ENCODE results near the gene UNC13D. TPM values are rescaled to one million over a fixed set of nuclear protein-coding genes. Genes with fewer than 3 reads are reported as not detected.
A peak's percentile ranks its signal among the peaks of the same experiment; 100 is the strongest.

The UNC13D gene
- polyA plus RNA-seq, 3 donors, result 28.4 to 111 (median 53.3) TPM

DNA sequence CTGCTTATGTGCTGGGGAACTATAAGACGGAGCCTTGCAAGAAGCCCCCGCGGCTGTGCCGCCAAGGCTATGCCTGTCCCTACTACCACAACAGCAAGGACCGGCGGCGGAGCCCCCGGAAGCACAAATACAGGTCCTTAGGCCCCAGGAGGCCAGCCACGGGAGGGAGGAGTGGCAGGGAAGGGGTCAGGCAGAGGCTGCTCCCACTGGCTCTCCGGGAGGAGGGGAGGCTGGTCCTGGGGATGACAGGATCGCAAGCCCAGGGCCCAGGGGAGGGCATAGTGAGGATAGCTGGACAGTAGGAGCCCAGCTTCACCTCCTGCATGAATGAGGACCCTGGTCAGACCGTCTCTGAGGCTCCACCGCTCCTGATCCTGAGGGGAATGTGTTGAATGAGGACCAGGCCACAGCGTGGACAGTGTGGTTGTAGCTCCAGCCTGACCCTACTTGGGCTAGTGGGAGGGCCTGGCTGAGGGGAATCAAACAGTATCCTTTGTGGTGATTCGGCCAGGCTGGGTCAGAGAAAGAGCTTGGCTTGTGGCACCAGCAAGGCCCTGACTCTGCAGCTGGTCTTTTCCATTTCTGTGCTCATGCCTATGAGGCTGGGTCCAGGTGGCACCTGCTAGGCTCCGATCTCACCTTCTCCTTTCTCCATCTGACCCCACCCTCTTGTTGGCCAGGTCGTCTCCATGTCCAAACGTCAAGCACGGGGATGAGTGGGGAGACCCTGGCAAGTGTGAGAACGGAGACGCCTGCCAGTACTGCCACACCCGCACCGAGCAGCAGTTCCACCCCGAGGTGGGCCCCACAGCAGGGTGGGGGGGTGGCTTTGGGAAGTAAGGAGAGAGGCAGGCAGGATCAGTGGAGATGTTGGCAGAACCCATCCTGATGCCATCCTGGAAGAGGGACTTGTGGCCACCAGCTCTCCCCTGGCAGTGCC lies 30.9 kb downstream of the UNC13D start:
- H3K4me1 Mint-ChIP-seq, result no peaks in the 10 kb centered on the region
- H3K27me3 Mint-ChIP-seq (ENCODE audit: low read depth in 3 of 3), result peaks cover 0 to 2% (median 0%) of the 10 kb centered on the region in 3 donors
- H2AFZ ChIP-seq (ENCODE audit: insufficient read depth, low read depth, low read length, poor library complexity, severe bottlenecking), result no peak overlapping the region
- H3K4me1 ChIP-seq (ENCODE audit: control insufficient read depth in 1 of 2, insufficient read depth in 2 of 2, low read length in 2 of 2), result no peaks in the 10 kb centered on the region
- no peak overlapping the region for H3K4me3 ChIP-seq (replicated peaks in 1 of 3; ENCODE audit: low read depth in 2 of 3, low read length in 3 of 3)
- H3K27ac ChIP-seq (ENCODE audit: low read depth in 1 of 2, low read length in 2 of 2), result no peak overlapping the region
- no peaks in the 10 kb centered on the region for H4K20me1 ChIP-seq (ENCODE audit: insufficient read depth, low read length)
- no peak overlapping the region for H3K9ac ChIP-seq (ENCODE audit: insufficient read depth, low read length, poor library complexity, severe bottlenecking)
- H3K9me3 ChIP-seq (replicated peaks in 1 of 2; ENCODE audit: control insufficient read depth in 1 of 2, insufficient read depth in 1 of 2, low read length in 2 of 2), result no peaks in the 10 kb centered on the region
- DNase-seq, result peak in 1 of 3 donors; percentile 2
- H3K36me3 Mint-ChIP-seq, result peaks cover 45 to 77% of the 10 kb centered on the region in 2 donors
- WGBS (ENCODE audit: insufficient coverage), result 97% methylated on average over 13 of the region's 24 CpGs
- H3K4me2 ChIP-seq (replicated peaks; ENCODE audit: extremely low read depth, low read length, poor library complexity, severe bottlenecking), result no peak overlapping the region
- intact Hi-C loops (cut with micrococcal nuclease), result no loop called here
- TF ChIP-seq, protein P1, sequence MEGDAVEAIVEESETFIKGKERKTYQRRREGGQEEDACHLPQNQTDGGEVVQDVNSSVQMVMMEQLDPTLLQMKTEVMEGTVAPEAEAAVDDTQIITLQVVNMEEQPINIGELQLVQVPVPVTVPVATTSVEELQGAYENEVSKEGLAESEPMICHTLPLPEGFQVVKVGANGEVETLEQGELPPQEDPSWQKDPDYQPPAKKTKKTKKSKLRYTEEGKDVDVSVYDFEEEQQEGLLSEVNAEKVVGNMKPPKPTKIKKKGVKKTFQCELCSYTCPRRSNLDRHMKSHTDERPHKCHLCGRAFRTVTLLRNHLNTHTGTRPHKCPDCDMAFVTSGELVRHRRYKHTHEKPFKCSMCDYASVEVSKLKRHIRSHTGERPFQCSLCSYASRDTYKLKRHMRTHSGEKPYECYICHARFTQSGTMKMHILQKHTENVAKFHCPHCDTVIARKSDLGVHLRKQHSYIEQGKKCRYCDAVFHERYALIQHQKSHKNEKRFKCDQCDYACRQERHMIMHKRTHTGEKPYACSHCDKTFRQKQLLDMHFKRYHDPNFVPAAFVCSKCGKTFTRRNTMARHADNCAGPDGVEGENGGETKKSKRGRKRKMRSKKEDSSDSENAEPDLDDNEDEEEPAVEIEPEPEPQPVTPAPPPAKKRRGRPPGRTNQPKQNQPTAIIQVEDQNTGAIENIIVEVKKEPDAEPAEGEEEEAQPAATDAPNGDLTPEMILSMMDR (IDR thresholded peaks at IDR 0.05), result no peak
- peaks cover 63 to 88% of the 10 kb centered on the region in 2 donors for H3K36me3 ChIP-seq (replicated peaks in 1 of 2; ENCODE audit: control insufficient read depth in 1 of 2, insufficient read depth in 2 of 2, low read length in 2 of 2)
- no peaks in the 10 kb centered on the region for H3K27me3 ChIP-seq (ENCODE audit: control insufficient read depth in 2 of 2, insufficient read depth in 2 of 2, low read length in 2 of 2)
- H3K79me2 ChIP-seq (ENCODE audit: insufficient read depth, low read length), result no peaks in the 10 kb centered on the region
- peak overlapping the region in 1 of 7 donors; percentile 46 for H3K27ac Mint-ChIP-seq
- no peaks in the 10 kb centered on the region for H3K9me3 Mint-ChIP-seq
- H3K4me3 Mint-ChIP-seq, result no peak overlapping the region

- H3K9me3 ChIP-seq (replicated peaks in 1 of 2; ENCODE audit: control insufficient read depth in 1 of 2, insufficient read depth in 1 of 2, low read length in 2 of 2), result no peaks in the 10 kb centered on the region
- H3K36me3 Mint-ChIP-seq, result peaks cover 42 to 68% of the 10 kb centered on the region in 2 donors
- peak overlapping the region in 3 of 7 donors; percentile 32 to 80 (median 38) for H3K27ac Mint-ChIP-seq
- no peaks in the 10 kb centered on the region for H3K79me2 ChIP-seq (ENCODE audit: insufficient read depth, low read length)
- intact Hi-C loops (cut with micrococcal nuclease), result no loop called here
- H3K27me3 ChIP-seq (ENCODE audit: control insufficient read depth in 2 of 2, insufficient read depth in 2 of 2, low read length in 2 of 2), result no peaks in the 10 kb centered on the region
- no peaks in the 10 kb centered on the region for H3K4me1 Mint-ChIP-seq
- 97% methylated on average over 26 of the region's 27 CpGs for WGBS (ENCODE audit: insufficient coverage)
- DNase-seq, result peak in 1 of 3 donors; percentile 2
- no peaks in the 10 kb centered on the region for H3K4me1 ChIP-seq (ENCODE audit: control insufficient read depth in 1 of 2, insufficient read depth in 2 of 2, low read length in 2 of 2)
- TF ChIP-seq, protein P1 (IDR thresholded peaks at IDR 0.05), result no peak
- H3K36me3 ChIP-seq (replicated peaks in 1 of 2; ENCODE audit: control insufficient read depth in 1 of 2, insufficient read depth in 2 of 2, low read length in 2 of 2), result peaks cover 56 to 80% of the 10 kb centered on the region in 2 donors
- no peak overlapping the region for H3K27ac ChIP-seq (ENCODE audit: low read depth in 1 of 2, low read length in 2 of 2)
- H4K20me1 ChIP-seq (ENCODE audit: insufficient read depth, low read length), result no peaks in the 10 kb centered on the region
- H3K4me2 ChIP-seq (replicated peaks; ENCODE audit: extremely low read depth, low read length, poor library complexity, severe bottlenecking), result no peak overlapping the region
- peaks cover 0 to 2% (median 0%) of the 10 kb centered on the region in 3 donors for H3K27me3 Mint-ChIP-seq (ENCODE audit: low read depth in 3 of 3)
- no peak overlapping the region for H3K4me3 ChIP-seq (replicated peaks in 1 of 3; ENCODE audit: low read depth in 2 of 3, low read length in 3 of 3)
- H3K9me3 Mint-ChIP-seq, result no peaks in the 10 kb centered on the region
- H3K9ac ChIP-seq (ENCODE audit: insufficient read depth, low read length, poor library complexity, severe bottlenecking), result no peak overlapping the region
- no peak overlapping the region for H2AFZ ChIP-seq (ENCODE audit: insufficient read depth, low read depth, low read length, poor library complexity, severe bottlenecking)
- H3K4me3 Mint-ChIP-seq, result peak overlapping the region in 1 of 2 donors; percentile 45
These were observed 31.8 kb downstream of the UNC13D start for GRCh38 chr17:75812096-75813013.
